ENCODE data around the gene FARP2.

Gene FARP2

GRCh38 chr2:241499146-241499965, 143.3 kb downstream of the FARP2 start:
- H3K4me1 ChIP-seq (ENCODE audit: control insufficient read depth, insufficient read depth, low read length, poor library complexity, severe bottlenecking) = no peaks in the 10 kb centered on the region
- DNase-seq = no peak
- peaks cover 47% of the 10 kb centered on the region for H3K36me3 ChIP-seq (ENCODE audit: control insufficient read depth, insufficient read depth, low read length)
- no peaks in the 10 kb centered on the region for H3K9me3 ChIP-seq (ENCODE audit: control insufficient read depth, low read length)
- no peak overlapping the region for H3K27ac ChIP-seq (ENCODE audit: insufficient read depth, low read length, poor library complexity, severe bottlenecking)
- no peaks in the 10 kb centered on the region for H3K27me3 ChIP-seq (replicated peaks; ENCODE audit: control insufficient read depth, insufficient read depth, low read length, poor library complexity, severe bottlenecking)
- no peak overlapping the region for H3K4me3 ChIP-seq (ENCODE audit: insufficient read depth, low read depth, low read length, poor library complexity, severe bottlenecking)

- peaks cover 41% of the 10 kb centered on the region for H3K36me3 ChIP-seq (ENCODE audit: control insufficient read depth, insufficient read depth, low read length)
- no peaks in the 10 kb centered on the region for H3K27me3 ChIP-seq (replicated peaks; ENCODE audit: control insufficient read depth, insufficient read depth, low read length, poor library complexity, severe bottlenecking)
- H3K9me3 ChIP-seq (ENCODE audit: control insufficient read depth, low read length) = no peaks in the 10 kb centered on the region
- no peak overlapping the region for H3K4me3 ChIP-seq (ENCODE audit: insufficient read depth, low read depth, low read length, poor library complexity, severe bottlenecking)
- no peaks in the 10 kb centered on the region for H3K4me1 ChIP-seq (ENCODE audit: control insufficient read depth, insufficient read depth, low read length, poor library complexity, severe bottlenecking)
- no peak overlapping the region for H3K27ac ChIP-seq (ENCODE audit: insufficient read depth, low read length, poor library complexity, severe bottlenecking)
- DNase-seq = no peak
These were observed 143.9 kb downstream of the FARP2 start for GRCh38 chr2:241500016-241500415.

GRCh38 chr2:241500431-241500975, 144.4 kb downstream of the FARP2 start:
- no peaks in the 10 kb centered on the region for H3K27me3 ChIP-seq (replicated peaks; ENCODE audit: control insufficient read depth, insufficient read depth, low read length, poor library complexity, severe bottlenecking)
- H3K36me3 ChIP-seq (ENCODE audit: control insufficient read depth, insufficient read depth, low read length) = peaks cover 38% of the 10 kb centered on the region
- H3K27ac ChIP-seq (ENCODE audit: insufficient read depth, low read length, poor library complexity, severe bottlenecking) = no peak overlapping the region
- no peak for DNase-seq
- no peak overlapping the region for H3K4me3 ChIP-seq (ENCODE audit: insufficient read depth, low read depth, low read length, poor library complexity, severe bottlenecking)
- no peaks in the 10 kb centered on the region for H3K9me3 ChIP-seq (ENCODE audit: control insufficient read depth, low read length)
- H3K4me1 ChIP-seq (ENCODE audit: control insufficient read depth, insufficient read depth, low read length, poor library complexity, severe bottlenecking) = no peaks in the 10 kb centered on the region

GRCh38 chr2:241501099-241501541, 145.0 kb downstream of the FARP2 start:
- Histone ChIP-seq H3K36me3 (ENCODE audit: control insufficient read depth, insufficient read depth, low read length) (peaks cover 31% of the 10 kb centered on the region), H3K9me3 (ENCODE audit: control insufficient read depth, low read length) (no peaks in the 10 kb centered on the region), H3K27ac (ENCODE audit: insufficient read depth, low read length, poor library complexity, severe bottlenecking) (no peak overlapping the region), H3K4me3 (ENCODE audit: insufficient read depth, low read depth, low read length, poor library complexity, severe bottlenecking) (no peak overlapping the region), H3K4me1 (ENCODE audit: control insufficient read depth, insufficient read depth, low read length, poor library complexity, severe bottlenecking) (no peaks in the 10 kb centered on the region), H3K27me3 (replicated peaks; ENCODE audit: control insufficient read depth, insufficient read depth, low read length, poor library complexity, severe bottlenecking) (no peaks in the 10 kb centered on the region)
- DNase-seq = no peak

- Histone ChIP-seq H3K36me3 (ENCODE audit: control insufficient read depth, insufficient read depth, low read length) (peaks cover 27% of the 10 kb centered on the region), H3K4me1 (ENCODE audit: control insufficient read depth, insufficient read depth, low read length, poor library complexity, severe bottlenecking) (no peaks in the 10 kb centered on the region), H3K27me3 (replicated peaks; ENCODE audit: control insufficient read depth, insufficient read depth, low read length, poor library complexity, severe bottlenecking) (no peaks in the 10 kb centered on the region), H3K9me3 (ENCODE audit: control insufficient read depth, low read length) (no peaks in the 10 kb centered on the region), H3K27ac (ENCODE audit: insufficient read depth, low read length, poor library complexity, severe bottlenecking) (no peak overlapping the region), H3K4me3 (ENCODE audit: insufficient read depth, low read depth, low read length, poor library complexity, severe bottlenecking) (no peak overlapping the region)
- DNase-seq = no peak
These were observed 145.5 kb downstream of the FARP2 start for GRCh38 chr2:241501551-241501950.

GRCh38 chr2:241502281-241502680, 146.2 kb downstream of the FARP2 start:
- no peak for DNase-seq
- Histone ChIP-seq H3K9me3 (ENCODE audit: control insufficient read depth, low read length) (no peaks in the 10 kb centered on the region), H3K27ac (ENCODE audit: insufficient read depth, low read length, poor library complexity, severe bottlenecking) (no peak overlapping the region), H3K4me3 (ENCODE audit: insufficient read depth, low read depth, low read length, poor library complexity, severe bottlenecking) (no peak overlapping the region), H3K4me1 (ENCODE audit: control insufficient read depth, insufficient read depth, low read length, poor library complexity, severe bottlenecking) (peaks cover 6% of the 10 kb centered on the region), H3K27me3 (replicated peaks; ENCODE audit: control insufficient read depth, insufficient read depth, low read length, poor library complexity, severe bottlenecking) (no peaks in the 10 kb centered on the region), H3K36me3 (ENCODE audit: control insufficient read depth, insufficient read depth, low read length) (peaks cover 26% of the 10 kb centered on the region)

- H3K4me3 ChIP-seq (ENCODE audit: insufficient read depth, low read depth, low read length, poor library complexity, severe bottlenecking) = no peak overlapping the region
These were observed 147.8 kb downstream of the FARP2 start for GRCh38 chr2:241503776-241504392.

GRCh38 chr2:241505086-241505780, 149.1 kb downstream of the FARP2 start:
- DNase-seq = no peak
- Histone ChIP-seq H3K36me3 (ENCODE audit: control insufficient read depth, insufficient read depth, low read length) (peaks cover 5% of the 10 kb centered on the region), H3K9me3 (ENCODE audit: control insufficient read depth, low read length) (no peaks in the 10 kb centered on the region), H3K4me1 (ENCODE audit: control insufficient read depth, insufficient read depth, low read length, poor library complexity, severe bottlenecking) (peaks cover 18% of the 10 kb centered on the region), H3K27me3 (replicated peaks; ENCODE audit: control insufficient read depth, insufficient read depth, low read length, poor library complexity, severe bottlenecking) (no peaks in the 10 kb centered on the region), H3K27ac (ENCODE audit: insufficient read depth, low read length, poor library complexity, severe bottlenecking) (no peak overlapping the region), H3K4me3 (ENCODE audit: insufficient read depth, low read depth, low read length, poor library complexity, severe bottlenecking) (no peak overlapping the region)

More at GRCh38 chr2:241503776-241504392, 147.8 kb downstream of the FARP2 start:
- peaks cover 13% of the 10 kb centered on the region for H3K4me1 ChIP-seq (ENCODE audit: control insufficient read depth, insufficient read depth, low read length, poor library complexity, severe bottlenecking)
- H3K27me3 ChIP-seq (replicated peaks; ENCODE audit: control insufficient read depth, insufficient read depth, low read length, poor library complexity, severe bottlenecking) = no peaks in the 10 kb centered on the region
- no peak overlapping the region for H3K27ac ChIP-seq (ENCODE audit: insufficient read depth, low read length, poor library complexity, severe bottlenecking)
- no peak for DNase-seq
- no peaks in the 10 kb centered on the region for H3K9me3 ChIP-seq (ENCODE audit: control insufficient read depth, low read length)
- H3K36me3 ChIP-seq (ENCODE audit: control insufficient read depth, insufficient read depth, low read length) = peaks cover 11% of the 10 kb centered on the region

- Histone ChIP-seq H3K9me3 (ENCODE audit: control insufficient read depth, low read length) (no peaks in the 10 kb centered on the region), H3K27ac (ENCODE audit: insufficient read depth, low read length, poor library complexity, severe bottlenecking) (no peak overlapping the region), H3K4me1 (ENCODE audit: control insufficient read depth, insufficient read depth, low read length, poor library complexity, severe bottlenecking) (peaks cover 18% of the 10 kb centered on the region), H3K4me3 (ENCODE audit: insufficient read depth, low read depth, low read length, poor library complexity, severe bottlenecking) (no peak overlapping the region), H3K27me3 (replicated peaks; ENCODE audit: control insufficient read depth, insufficient read depth, low read length, poor library complexity, severe bottlenecking) (no peaks in the 10 kb centered on the region), H3K36me3 (ENCODE audit: control insufficient read depth, insufficient read depth, low read length) (peaks cover 5% of the 10 kb centered on the region)
- no peak for DNase-seq
These were observed 149.7 kb downstream of the FARP2 start for GRCh38 chr2:241505781-241506201.
